GM12865 (cell line): ENCODE measurements around the gene ZIK1.
A peak's percentile ranks its signal among the peaks of the same experiment; 100 is the strongest.

Experiments used
- DNase-seq: peaks from one replicate; pipeline ENCODE4 v3.0.0; 2010; ENCODE audit warnings: low read depth
- H3K4me3 ChIP-seq: 2 replicates; pipeline ENCODE4 v1.5.1; 2011; ENCODE audit warnings: mild to moderate bottlenecking, low read depth, low read length, control low read depth
- TF ChIP-seq, protein P1 (sequence below): IDR thresholded peaks from 2 replicates; pipeline ENCODE4 v1.5.1; 2011; ENCODE audit warnings: low read length, control low read depth, low read depth, inconsistent platforms; ENCODE audit not compliant: insufficient read depth; ENCODE audit errors: missing control alignments

The ZIK1 gene

DNA sequence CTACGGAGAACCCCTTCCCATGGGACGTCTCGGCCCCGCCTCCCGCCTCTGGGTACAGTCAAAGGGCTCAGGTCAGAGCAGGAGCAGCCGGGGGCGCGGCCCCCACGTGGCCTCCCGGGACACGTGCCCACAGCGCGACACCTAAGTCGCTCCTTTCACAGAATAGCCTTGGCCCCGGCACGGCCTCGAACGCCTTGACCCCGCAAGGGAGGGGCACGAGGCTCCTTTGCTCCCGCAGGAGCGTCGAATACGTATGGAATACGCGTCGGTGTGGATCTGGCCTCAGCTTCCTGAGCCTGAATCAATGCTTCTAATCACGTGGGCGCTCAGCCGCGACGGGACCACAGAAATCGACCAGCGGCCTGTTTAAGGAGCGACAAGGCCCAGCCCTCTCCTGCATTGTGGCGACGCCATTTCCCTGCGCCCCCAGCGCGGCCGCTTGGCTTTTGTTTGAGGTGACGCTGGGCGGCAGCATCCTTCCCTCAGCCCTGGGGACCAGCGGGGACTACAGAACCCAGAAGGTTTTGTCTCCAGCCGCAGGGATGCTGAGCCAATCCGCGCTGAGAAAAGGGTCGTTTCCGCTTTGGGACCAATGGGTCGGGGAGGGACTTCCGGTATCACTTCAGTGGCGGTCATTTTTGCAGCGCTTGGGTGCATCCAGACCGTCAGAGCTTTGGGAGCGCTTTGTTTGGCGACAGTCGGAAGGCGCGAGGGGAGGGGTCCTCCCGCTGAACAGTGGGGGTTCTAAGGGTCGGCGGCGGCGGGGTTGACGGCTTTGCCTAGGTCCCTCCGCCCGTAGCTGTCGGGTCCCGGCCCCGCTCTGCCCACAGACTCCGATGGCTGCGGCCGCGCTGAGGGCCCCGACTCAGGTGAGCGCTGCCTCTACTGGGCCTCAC is at the start of gene ZIK1:
Gene ZIK1 (plus strand): TSS at position 625 of the 896 bp plus-strand sequence. CDS start 212 bp downstream, at position 837.
- peak within 1 kb of the TSS; percentile 71 for H3K4me3 ChIP-seq
- TF ChIP-seq, protein P1, sequence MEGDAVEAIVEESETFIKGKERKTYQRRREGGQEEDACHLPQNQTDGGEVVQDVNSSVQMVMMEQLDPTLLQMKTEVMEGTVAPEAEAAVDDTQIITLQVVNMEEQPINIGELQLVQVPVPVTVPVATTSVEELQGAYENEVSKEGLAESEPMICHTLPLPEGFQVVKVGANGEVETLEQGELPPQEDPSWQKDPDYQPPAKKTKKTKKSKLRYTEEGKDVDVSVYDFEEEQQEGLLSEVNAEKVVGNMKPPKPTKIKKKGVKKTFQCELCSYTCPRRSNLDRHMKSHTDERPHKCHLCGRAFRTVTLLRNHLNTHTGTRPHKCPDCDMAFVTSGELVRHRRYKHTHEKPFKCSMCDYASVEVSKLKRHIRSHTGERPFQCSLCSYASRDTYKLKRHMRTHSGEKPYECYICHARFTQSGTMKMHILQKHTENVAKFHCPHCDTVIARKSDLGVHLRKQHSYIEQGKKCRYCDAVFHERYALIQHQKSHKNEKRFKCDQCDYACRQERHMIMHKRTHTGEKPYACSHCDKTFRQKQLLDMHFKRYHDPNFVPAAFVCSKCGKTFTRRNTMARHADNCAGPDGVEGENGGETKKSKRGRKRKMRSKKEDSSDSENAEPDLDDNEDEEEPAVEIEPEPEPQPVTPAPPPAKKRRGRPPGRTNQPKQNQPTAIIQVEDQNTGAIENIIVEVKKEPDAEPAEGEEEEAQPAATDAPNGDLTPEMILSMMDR, result no peak
- DNase-seq, result peak; percentile 95

DNA sequence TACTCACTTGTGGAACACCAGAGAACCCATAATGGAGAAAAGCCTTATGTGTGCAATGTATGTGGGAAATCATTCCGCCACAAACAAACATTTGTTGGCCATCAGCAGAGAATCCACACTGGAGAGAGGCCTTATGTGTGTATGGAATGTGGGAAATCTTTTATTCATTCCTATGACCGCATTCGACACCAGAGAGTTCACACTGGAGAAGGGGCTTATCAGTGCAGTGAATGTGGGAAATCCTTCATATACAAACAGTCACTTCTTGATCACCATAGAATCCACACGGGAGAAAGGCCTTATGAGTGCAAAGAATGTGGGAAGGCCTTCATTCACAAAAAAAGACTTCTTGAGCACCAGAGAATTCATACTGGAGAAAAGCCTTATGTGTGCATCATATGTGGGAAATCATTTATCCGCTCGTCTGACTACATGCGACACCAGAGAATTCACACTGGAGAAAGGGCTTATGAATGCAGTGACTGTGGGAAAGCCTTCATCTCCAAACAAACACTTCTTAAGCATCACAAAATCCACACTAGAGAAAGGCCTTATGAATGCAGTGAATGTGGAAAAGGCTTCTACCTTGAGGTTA is 45.9 kb upstream of the ZIK1 start:
- no peak overlapping the region for H3K4me3 ChIP-seq
- DNase-seq, result no peak
- TF ChIP-seq, protein P1, result no peak

DNA sequence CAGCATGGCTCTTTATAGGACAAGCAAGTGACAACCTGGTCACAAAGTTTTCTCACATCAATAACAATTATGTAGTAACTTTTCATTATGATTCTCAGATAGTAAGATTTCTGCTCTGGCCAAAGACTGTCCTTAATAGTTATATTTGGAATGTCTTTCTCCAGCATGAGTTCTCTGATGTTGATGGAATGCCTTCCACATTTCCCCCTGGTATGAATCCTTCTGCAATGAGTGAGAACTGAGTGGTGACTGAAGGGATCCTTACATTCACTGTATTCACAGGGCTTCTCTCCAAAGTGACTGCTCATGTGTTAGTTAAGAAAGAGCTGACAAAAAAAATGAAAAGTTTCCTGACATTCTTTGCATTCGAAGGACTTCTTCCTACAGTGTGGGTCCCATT is 37.4 kb upstream of the ZIK1 start:
- H3K4me3 ChIP-seq, result no peak overlapping the region
- TF ChIP-seq, protein P1, result no peak
- no peak for DNase-seq

DNA sequence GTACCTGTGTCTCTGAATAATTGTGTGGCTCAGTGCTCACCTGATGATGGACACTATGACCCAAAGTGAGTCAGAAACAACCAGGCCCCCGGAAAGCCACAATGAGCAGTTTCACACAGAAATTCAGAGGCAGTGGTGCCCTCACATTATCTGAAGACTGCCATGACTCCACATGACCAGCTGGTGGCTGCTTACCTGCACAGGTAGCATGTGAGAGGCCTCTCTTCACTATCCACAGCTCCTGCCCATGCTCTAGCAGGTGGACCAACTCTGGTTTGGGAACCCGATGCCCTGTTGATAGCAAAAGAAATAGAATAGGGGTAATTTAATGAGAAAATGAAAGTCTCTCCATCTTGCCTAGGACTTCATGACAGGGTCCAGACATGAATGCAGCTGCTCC is 31.5 kb upstream of the ZIK1 start:
- H3K4me3 ChIP-seq, result no peak overlapping the region
- DNase-seq, result no peak
- TF ChIP-seq, protein P1, result no peak

DNA sequence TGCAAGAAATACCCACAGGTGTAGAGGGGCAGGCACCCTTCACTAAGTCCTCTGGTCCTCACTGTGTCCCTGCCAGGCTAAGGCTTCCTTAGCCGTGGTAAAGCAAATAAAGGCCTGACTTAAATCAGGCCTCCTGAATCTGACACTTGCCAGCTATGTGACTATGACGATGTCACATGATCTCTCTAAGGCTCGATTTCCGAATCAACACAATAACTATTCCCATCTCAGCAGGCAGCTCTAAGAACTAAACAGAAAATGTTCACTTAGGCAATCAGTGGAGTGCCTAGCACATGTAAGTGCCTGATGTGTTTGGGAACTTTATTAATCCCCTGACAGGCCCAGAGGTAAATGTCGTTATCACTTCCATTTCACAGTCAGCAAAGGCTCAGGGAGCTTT is 26.3 kb upstream of the ZIK1 start:
- TF ChIP-seq, protein P1, result no peak
- DNase-seq, result no peak
- H3K4me3 ChIP-seq, result no peak overlapping the region

DNA sequence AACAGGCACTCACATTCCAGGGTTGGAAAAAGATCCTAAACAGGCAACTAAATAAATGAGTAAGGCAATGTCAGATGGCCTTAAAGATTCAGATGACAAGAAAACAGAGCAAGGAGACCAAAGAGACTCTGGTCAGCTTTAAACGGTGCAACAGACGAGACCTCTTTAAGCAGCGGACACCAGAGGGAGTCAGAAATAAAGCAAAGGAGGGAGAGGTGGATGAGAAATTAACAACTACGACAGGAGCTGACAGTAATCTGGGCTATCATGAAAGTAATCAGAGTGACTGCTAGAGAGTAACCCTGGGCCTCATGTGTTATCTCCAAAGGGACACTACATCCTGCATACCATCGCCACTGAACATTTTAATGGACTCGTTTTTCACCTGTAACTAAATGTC is 25.4 kb upstream of the ZIK1 start:
- no peak for DNase-seq
- TF ChIP-seq, protein P1, result no peak
- H3K4me3 ChIP-seq, result peak overlapping the region; percentile 89

DNA sequence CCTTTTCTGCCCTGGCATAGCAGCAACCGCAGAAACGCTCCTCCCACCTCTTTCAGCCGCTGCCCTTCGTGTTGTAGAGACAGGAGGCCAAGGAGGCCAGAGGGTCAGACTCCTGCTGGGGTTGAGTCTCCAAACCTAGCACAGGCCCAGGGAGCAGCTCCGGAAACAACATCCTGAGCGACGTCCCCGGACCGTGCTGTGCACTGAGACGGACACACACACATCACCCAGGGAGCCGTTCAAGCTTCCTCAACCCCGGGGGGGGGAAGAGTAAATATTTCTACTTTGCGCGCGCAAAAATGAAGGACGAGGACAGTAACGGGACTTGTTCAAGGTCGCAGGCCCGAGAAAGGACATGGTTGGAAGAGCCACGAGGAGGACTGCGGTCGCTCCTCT is 24.9 kb upstream of the ZIK1 start:
- TF ChIP-seq, protein P1, result no peak
- peak overlapping the region; percentile 89 for H3K4me3 ChIP-seq
- DNase-seq, result peak; percentile 48
